T-helper 1 cell treated with Interleukin-12 subunit alpha and Interleukin-12 subunit beta and Interleukin-4 antibody, amounts not matched to agents 30 μg/mL and 1 μg/mL, for 36 hours (primary cell): ENCODE measurements around the gene GSPT1.

Experiments used
- H3K27ac Mint-ChIP-seq: one replicate; pipeline ENCODE4 v1.8.0; 2021; ENCODE audit warnings: mild to moderate bottlenecking, mixed read lengths
- H3K27me3 Mint-ChIP-seq: one replicate; pipeline ENCODE4 v1.8.0; 2021; ENCODE audit warnings: low read depth, mixed read lengths
- H3K36me3 Mint-ChIP-seq: one replicate; pipeline ENCODE4 v1.8.0; 2021; ENCODE audit warnings: low read depth, mixed read lengths
- H3K4me1 Mint-ChIP-seq: one replicate; pipeline ENCODE4 v1.8.0; 2021; ENCODE audit warnings: low read depth, mixed read lengths
- H3K4me3 Mint-ChIP-seq: one replicate; pipeline ENCODE4 v1.8.0; 2021; ENCODE audit warnings: mild to moderate bottlenecking, moderate library complexity, mixed read lengths
- H3K9me3 Mint-ChIP-seq: one replicate; pipeline ENCODE4 v1.8.0; 2021; ENCODE audit warnings: mixed read lengths

The GSPT1 gene

DNA sequence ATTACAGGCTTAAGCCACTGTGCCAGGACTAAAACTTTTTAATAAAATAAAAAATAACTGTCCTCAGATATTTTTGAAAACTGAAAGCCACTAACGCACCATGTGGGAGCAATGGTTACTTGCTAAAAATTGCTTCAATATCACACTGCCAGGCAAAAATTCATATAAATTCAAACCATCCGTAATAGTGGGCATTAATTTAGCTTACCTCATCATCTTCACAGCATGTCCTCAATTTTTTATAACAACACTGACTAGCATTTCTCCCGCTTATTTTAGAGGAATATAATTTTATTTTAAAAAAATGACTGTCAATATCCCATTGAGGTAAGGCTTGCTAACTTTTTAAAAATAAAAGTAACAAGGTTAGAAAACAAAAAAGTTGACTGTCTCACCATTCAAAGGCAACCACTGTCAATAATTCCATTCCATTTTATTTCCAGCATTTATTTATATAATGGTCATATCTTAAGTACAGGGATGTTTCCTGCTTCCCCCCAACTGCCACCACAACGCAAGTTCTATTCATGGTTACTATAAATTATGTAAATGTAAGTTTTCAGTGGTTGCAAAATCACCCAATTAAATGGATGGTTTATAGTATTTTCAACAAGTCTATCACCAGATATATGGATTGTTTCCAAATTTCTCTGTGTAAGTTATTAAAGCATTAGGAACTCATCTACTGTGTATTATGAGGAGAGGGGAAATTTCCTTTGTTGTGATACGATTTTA, 25.4 kb downstream of the GSPT1 start:
- H3K36me3 Mint-ChIP-seq, result peaks cover 30% of the 10 kb centered on the region
- no peak overlapping the region for H3K27ac Mint-ChIP-seq
- no peaks in the 10 kb centered on the region for H3K9me3 Mint-ChIP-seq
- no peak overlapping the region for H3K4me3 Mint-ChIP-seq
- no peaks in the 10 kb centered on the region for H3K27me3 Mint-ChIP-seq
- no peaks in the 10 kb centered on the region for H3K4me1 Mint-ChIP-seq

DNA sequence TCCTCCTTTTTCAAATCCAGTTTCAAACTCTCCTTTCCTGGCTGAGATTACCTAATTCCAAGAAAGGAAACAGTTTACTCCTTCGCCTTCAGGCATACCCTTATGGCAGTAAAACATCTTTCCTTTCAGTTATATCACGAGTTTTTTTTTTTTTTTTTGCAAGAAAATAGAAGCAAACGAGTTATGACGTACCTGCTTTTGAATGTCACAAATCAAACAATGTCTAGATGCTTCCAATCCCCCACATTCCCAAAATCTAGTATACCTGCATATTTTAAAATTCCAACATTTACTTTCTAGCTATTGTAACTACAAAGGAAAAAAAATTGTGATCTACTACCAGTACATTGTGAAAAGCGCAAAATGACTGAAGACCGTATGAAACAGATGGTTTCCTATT, 28.9 kb downstream of the GSPT1 start:
- H3K4me1 Mint-ChIP-seq, result no peaks in the 10 kb centered on the region
- H3K4me3 Mint-ChIP-seq, result no peak overlapping the region
- peaks cover 27% of the 10 kb centered on the region for H3K36me3 Mint-ChIP-seq
- no peak overlapping the region for H3K27ac Mint-ChIP-seq
- no peaks in the 10 kb centered on the region for H3K27me3 Mint-ChIP-seq
- H3K9me3 Mint-ChIP-seq, result no peaks in the 10 kb centered on the region

DNA sequence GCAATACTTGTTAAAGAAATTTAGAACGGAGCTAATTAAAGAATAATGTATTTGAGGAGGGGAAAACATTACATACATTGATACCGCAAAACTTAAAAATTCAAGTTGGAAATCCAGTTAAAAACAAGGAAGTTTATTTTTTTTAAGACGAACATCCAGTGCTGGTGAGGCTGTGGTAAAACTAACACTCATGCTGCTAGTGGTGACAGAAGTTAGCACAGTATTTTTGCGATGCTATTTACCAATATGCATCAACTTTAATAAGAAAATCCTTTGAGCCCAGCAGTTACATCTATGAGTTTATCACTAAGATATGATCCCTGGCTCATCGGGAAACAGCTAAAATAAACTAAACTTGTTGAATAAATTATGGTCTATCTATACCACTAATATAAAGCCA, 31.7 kb downstream of the GSPT1 start:
- no peaks in the 10 kb centered on the region for H3K9me3 Mint-ChIP-seq
- no peak overlapping the region for H3K27ac Mint-ChIP-seq
- H3K36me3 Mint-ChIP-seq, result peaks cover 30% of the 10 kb centered on the region
- no peak overlapping the region for H3K4me3 Mint-ChIP-seq
- H3K4me1 Mint-ChIP-seq, result no peaks in the 10 kb centered on the region
- H3K27me3 Mint-ChIP-seq, result no peaks in the 10 kb centered on the region

DNA sequence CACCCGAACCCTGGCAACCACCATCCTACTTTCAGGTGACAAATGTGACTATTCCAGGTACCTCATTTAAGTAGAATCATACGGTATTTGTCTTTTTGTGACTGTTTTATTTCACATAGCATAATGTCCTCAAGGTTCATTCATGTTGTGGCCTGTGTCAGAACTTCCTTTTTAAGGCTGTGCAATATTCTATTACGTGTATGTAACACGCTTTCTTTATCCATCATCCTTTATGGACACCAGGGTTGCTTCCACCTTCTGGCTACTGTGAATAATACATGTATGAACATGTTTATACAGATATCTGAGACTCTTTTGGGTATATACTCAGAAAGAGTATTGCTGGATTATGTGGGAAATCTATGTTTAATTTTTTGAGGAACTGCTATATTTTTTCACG, 35.7 kb downstream of the GSPT1 start:
- H3K9me3 Mint-ChIP-seq, result no peaks in the 10 kb centered on the region
- no peak overlapping the region for H3K4me3 Mint-ChIP-seq
- H3K27me3 Mint-ChIP-seq, result no peaks in the 10 kb centered on the region
- peaks cover 23% of the 10 kb centered on the region for H3K36me3 Mint-ChIP-seq
- peak overlapping the region; percentile 19 for H3K27ac Mint-ChIP-seq
- H3K4me1 Mint-ChIP-seq, result no peaks in the 10 kb centered on the region

DNA sequence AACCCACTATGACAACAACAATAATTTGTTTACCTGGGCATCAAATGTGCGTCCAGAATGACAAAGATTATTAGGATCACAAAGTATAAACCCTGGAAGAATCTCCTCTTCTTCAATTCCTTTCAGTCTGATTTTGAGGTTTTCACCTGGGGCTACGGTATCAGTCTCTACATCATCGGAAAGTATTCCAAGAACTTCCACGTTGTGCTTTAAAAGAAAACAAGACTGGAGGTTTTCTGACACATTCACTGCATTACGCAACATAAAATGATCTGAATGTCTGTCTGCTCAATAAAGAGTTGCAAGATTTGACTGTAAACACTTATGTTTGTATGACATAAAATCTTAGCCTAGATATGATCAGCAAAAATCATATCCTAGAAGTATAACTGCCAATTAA, 38.4 kb downstream of the GSPT1 start:
- Mint-ChIP-seq H3K9me3 (no peaks in the 10 kb centered on the region), H3K4me3 (no peak overlapping the region), H3K4me1 (no peaks in the 10 kb centered on the region), H3K36me3 (peaks cover 33% of the 10 kb centered on the region), H3K27ac (no peak overlapping the region), H3K27me3 (no peaks in the 10 kb centered on the region)

DNA sequence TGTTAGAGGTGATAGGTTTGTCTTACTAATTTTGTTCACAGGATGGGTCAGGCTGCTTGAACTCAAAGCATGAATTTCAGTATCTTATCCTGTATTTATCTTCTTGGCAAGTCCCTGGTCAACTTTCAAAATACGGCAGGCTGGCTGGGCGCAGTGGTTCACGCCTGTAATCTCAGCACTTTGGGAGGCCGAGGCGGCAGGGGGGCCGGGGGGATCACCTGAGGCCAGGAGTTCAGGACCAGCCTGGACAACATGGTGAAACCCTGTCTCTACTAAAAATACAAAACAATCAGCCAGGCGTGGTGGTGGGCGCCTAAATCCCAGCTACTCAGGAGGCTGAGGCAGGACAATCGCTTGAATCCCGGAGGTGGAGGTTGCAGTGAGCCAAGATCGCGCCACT, 39.5 kb downstream of the GSPT1 start:
- Mint-ChIP-seq H3K4me3 (no peak overlapping the region), H3K9me3 (no peaks in the 10 kb centered on the region), H3K27ac (no peak overlapping the region), H3K36me3 (peaks cover 32% of the 10 kb centered on the region), H3K27me3 (no peaks in the 10 kb centered on the region), H3K4me1 (no peaks in the 10 kb centered on the region)

DNA sequence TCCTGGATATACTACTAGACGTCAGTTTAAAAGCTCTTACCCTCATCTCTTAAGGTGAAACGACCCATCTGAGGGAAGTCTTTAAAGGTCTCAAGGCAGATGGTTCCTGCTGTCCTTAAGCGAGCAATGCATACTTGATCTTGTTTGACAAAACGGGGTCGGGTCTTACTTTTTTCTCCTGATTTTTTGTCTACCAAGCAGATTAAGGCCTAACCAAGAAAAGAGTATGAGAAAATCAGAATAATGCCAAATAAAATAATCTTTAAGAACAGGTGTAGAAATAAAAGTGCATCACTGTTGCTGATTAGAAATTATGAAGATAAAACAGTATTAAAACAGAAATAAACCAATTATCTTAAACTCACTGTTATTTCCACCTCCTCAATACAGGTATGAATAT, 40.0 kb downstream of the GSPT1 start:
- Mint-ChIP-seq H3K4me1 (no peaks in the 10 kb centered on the region), H3K27ac (no peak overlapping the region), H3K36me3 (peaks cover 31% of the 10 kb centered on the region), H3K9me3 (no peaks in the 10 kb centered on the region), H3K4me3 (no peak overlapping the region), H3K27me3 (no peaks in the 10 kb centered on the region)

DNA sequence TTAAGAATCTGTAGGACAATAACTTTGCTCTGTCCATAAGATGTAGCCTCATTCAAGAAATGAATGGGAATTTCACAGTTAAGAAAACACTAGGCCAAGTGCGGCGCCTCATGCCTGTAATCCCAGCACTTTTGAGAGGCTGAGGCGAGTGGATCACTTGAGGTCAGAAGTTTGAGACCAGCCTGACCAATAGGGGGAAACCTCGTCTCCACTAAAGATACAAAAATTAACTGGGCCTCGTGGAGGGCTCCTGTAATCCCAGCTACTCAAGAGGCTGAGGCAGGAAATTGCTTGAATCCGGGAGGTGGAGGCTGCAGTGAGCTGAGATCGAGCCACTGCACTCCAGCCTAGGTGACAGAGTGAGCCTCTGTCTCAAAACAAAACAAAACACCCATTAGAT, 44.6 kb downstream of the GSPT1 start:
- H3K27me3 Mint-ChIP-seq, result no peaks in the 10 kb centered on the region
- peaks cover 28% of the 10 kb centered on the region for H3K36me3 Mint-ChIP-seq
- no peaks in the 10 kb centered on the region for H3K9me3 Mint-ChIP-seq
- no peak overlapping the region for H3K4me3 Mint-ChIP-seq
- H3K4me1 Mint-ChIP-seq, result no peaks in the 10 kb centered on the region
- no peak overlapping the region for H3K27ac Mint-ChIP-seq

DNA sequence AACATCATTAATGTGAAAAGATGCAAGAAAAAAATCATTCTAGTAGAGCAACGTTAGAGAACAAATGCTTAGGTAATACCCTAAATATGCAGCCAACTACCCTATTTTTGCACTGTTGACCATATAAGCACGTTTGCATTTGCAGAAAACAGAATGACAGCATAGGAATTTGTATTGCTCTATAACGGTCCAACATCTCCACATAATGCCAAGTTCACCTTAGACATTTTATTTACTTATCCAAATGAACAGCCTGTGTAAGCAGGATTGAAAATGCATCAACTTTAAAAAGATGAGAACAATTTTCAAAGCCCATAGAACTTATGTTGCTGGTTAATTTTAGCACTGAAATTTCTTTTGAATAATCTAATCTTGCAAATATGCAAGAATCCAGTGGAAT, 45.4 kb downstream of the GSPT1 start:
- no peak overlapping the region for H3K27ac Mint-ChIP-seq
- peaks cover 22% of the 10 kb centered on the region for H3K36me3 Mint-ChIP-seq
- H3K9me3 Mint-ChIP-seq, result no peaks in the 10 kb centered on the region
- H3K4me3 Mint-ChIP-seq, result no peak overlapping the region
- no peaks in the 10 kb centered on the region for H3K4me1 Mint-ChIP-seq
- H3K27me3 Mint-ChIP-seq, result no peaks in the 10 kb centered on the region

DNA sequence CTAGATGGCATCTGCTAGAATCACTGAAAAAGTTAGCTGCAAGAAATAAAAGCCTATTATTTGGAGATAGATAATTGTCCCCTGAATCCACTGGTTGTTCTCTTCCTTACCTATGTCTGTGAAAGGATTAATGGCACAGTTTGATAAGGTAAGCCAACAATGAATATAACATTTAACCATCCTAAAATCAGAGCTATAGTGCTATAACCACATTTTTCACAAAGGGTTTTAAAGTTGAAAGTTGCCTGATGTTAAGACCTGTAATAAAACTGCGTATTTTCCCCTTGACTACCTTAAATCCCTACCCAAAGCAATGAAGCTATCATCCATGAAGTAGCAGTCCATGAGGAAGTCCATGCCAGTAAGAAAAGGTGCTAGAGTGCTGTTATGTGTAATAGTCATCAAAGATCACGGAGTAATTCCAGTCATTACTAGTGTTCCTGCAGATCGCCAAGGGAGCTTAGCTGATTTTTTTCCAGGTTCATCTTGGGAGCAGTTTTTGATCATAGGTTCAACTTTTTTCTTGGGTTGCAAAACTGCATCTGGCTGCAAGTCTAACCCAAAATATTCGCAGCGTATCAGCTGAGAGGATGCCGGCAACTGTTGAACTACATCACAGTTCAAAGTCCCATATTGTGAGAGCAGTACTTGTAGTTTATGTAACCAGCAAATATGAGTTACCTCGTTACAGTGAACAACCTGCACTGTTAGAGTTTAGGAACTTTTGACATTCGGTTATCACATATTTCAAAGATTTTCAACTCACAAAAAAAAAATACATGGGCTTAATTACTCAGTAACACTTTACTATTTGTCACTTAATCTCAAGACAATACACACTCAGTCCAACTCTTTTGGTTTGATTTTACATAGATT, 46.2 kb downstream of the GSPT1 start:
- H3K27ac Mint-ChIP-seq, result no peak overlapping the region
- no peaks in the 10 kb centered on the region for H3K9me3 Mint-ChIP-seq
- H3K27me3 Mint-ChIP-seq, result no peaks in the 10 kb centered on the region
- H3K36me3 Mint-ChIP-seq, result peaks cover 14% of the 10 kb centered on the region
- no peaks in the 10 kb centered on the region for H3K4me1 Mint-ChIP-seq
- H3K4me3 Mint-ChIP-seq, result no peak overlapping the region

DNA sequence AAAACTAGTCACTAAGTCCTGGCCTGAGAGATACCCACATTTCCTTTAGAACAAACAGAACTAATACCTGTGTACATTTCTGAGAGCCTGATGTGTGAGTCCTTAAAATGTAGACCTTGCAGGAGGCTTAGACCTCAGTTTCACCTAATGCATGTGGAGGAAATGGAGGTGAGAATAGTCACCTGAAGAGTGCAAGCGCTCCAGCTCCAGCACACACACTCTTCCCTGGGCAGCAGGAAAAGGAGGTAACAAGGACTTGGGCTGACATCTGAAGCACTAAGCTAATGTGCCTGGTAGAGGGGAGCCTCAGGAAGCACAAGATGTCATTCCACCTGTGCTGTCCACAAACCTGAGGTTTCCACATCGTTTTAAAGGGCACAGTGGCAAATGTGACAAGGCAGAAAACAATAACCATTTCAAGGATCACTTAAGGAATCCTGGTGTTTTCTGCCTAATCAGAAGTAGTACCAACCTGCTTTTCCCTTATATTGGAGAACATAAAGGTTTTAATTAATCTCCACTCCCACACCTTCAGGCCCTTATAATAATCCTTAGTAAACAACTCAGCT, 47.3 kb downstream of the GSPT1 start:
- H3K4me3 Mint-ChIP-seq, result no peak overlapping the region
- H3K4me1 Mint-ChIP-seq, result no peaks in the 10 kb centered on the region

DNA sequence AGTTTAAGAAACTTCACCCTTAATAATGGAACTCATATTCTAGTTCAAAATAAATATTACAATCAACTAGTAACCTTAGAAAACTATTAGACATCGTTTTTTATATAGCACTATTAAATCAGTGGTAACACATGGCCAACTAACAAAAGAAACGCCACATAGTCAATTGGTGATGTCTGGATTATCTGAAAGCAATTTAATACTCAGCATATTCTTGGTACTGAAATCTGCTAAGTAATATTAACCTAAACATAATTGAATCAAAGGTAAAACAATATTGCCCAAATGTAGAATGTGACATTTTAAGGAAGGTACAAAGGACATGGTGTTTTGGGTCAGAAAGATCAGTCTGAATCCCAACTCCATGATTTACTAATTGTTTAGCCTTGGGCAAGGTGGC, 53.3 kb downstream of the GSPT1 start:
- no peaks in the 10 kb centered on the region for H3K27me3 Mint-ChIP-seq
- peaks cover 2% of the 10 kb centered on the region for H3K36me3 Mint-ChIP-seq
- no peaks in the 10 kb centered on the region for H3K9me3 Mint-ChIP-seq
- H3K4me1 Mint-ChIP-seq, result peaks cover 3% of the 10 kb centered on the region
- H3K4me3 Mint-ChIP-seq, result no peak overlapping the region
- H3K27ac Mint-ChIP-seq, result no peak overlapping the region

More for the DNA sequence above, 47.3 kb downstream of the GSPT1 start:
- Mint-ChIP-seq H3K36me3 (peaks cover 12% of the 10 kb centered on the region), H3K27me3 (no peaks in the 10 kb centered on the region), H3K27ac (no peak overlapping the region), H3K9me3 (no peaks in the 10 kb centered on the region)

DNA sequence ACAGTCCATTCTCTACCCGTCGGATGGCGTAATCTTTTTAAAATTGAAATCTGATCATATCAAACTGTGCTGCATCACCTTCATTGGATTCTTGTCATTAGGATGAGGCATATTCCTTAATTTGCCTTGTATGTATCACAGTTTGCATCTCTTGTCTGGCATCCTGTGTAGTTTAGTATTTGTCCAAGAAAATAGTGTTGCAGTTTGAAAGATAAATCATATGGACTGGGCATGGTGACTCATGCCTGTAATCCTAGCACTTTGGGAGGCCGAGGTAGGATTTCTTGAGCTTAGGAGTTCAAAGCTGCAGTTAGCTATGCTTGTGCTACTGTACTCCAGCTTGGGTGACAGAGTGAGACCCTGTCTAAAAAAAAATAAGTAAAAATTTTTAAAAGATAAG, 58.6 kb downstream of the GSPT1 start:
- H3K9me3 Mint-ChIP-seq, result no peaks in the 10 kb centered on the region
- peaks cover 25% of the 10 kb centered on the region for H3K4me1 Mint-ChIP-seq
- no peaks in the 10 kb centered on the region for H3K27me3 Mint-ChIP-seq
- H3K36me3 Mint-ChIP-seq, result peaks cover 11% of the 10 kb centered on the region
- H3K27ac Mint-ChIP-seq, result no peak overlapping the region
- no peak overlapping the region for H3K4me3 Mint-ChIP-seq

DNA sequence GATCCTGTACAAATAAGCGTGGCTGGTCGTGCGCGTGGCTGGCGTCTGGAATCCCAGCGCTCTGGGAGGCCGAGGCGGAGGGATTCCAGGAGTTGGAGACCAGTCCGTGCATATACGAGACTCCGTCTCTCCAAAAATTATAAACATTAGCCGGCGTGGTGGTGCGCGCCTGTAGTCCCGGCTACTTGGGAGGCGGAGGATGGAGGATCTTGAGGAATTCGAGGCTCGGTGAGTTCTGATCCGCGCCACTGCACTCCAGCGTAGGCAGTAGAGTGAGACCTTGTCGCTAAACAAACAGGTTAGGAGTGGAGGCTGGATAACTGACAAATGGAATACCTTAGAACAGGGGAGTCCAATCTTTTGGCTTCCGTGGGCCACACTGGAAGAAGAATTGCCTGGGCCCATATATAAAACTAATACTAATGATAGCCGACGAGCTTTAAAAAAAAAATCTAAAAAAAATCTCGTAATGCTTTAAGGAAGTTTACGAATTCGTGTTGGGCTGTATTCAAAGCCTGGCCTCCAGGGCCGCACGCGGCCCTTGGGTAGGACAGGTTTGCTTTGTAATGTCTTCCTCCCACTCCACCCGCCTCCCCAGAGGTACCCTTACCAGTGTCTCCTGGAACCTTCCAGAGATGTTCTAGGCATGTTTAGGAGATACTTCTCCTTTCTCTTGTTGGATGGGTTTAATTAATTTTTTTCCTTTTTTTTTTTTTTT, 63.5 kb downstream of the GSPT1 start:
- Mint-ChIP-seq H3K4me1 (peaks cover 33% of the 10 kb centered on the region), H3K27me3 (no peaks in the 10 kb centered on the region)

More for the DNA sequence above, 63.5 kb downstream of the GSPT1 start:
- Mint-ChIP-seq H3K4me3 (peak overlapping the region; percentile 88), H3K9me3 (no peaks in the 10 kb centered on the region), H3K27ac (peak overlapping the region; percentile 85), H3K36me3 (peaks cover 35% of the 10 kb centered on the region)
